SK-N-SH treated with all-trans-retinoic acid at 6 μM for 48 hours (cell line): ENCODE measurements around the gene KRT10.

Source experiments
- ARNTL ChIP-seq: fragments of 450-650 bp; formaldehyde crosslinking; IDR thresholded peaks from 2 replicates; pipeline ENCODE4 v1.5.0; 2020; ENCODE audit warnings: low read depth, mild to moderate bottlenecking, moderate library complexity, borderline replicate concordance
- BACH2 ChIP-seq: fragments of 250-450 bp; sonication (Bioruptor Pico); IDR thresholded peaks from 2 replicates; pipeline ENCODE4 v1.9.0; 2021; ENCODE audit warnings: mild to moderate bottlenecking, borderline replicate concordance
- OSR1 ChIP-seq: fragments of 250-450 bp; sonication (Bioruptor Pico); IDR thresholded peaks from 2 replicates; pipeline ENCODE4 v1.8.0; 2022; ENCODE audit warnings: moderate library complexity, mild to moderate bottlenecking, inconsistent platforms
- RARB ChIP-seq: fragments of 250-450 bp; sonication (Bioruptor Pico); IDR thresholded peaks from 2 replicates; pipeline ENCODE4 v1.8.0; 2021; ENCODE audit warnings: mild to moderate bottlenecking, moderate library complexity
- ZFP3 ChIP-seq: fragments of 250-450 bp; sonication (Bioruptor Pico); IDR thresholded peaks from 2 replicates; pipeline ENCODE4 v1.5.0; 2020; ENCODE audit warnings: mild to moderate bottlenecking, moderate library complexity
- ZNF8 ChIP-seq: fragments of 450-650 bp; formaldehyde crosslinking; IDR thresholded peaks from 2 replicates; pipeline ENCODE4 v1.5.0; 2020; ENCODE audit warnings: mild to moderate bottlenecking, moderate library complexity
- TF ChIP-seq, protein P1 (sequence below): fragments of 250-450 bp; sonication (Bioruptor Pico); IDR thresholded peaks from 2 replicates; pipeline ENCODE4 v1.5.1; 2020; ENCODE audit warnings: low read depth, mild to moderate bottlenecking, moderate library complexity
- TF ChIP-seq, protein P2 (sequence below): fragments of 250-450 bp; sonication (Bioruptor Pico); IDR thresholded peaks from 2 replicates; pipeline ENCODE4 v1.8.0; 2020; ENCODE audit warnings: mild to moderate bottlenecking, moderate library complexity, borderline replicate concordance

DNA sequence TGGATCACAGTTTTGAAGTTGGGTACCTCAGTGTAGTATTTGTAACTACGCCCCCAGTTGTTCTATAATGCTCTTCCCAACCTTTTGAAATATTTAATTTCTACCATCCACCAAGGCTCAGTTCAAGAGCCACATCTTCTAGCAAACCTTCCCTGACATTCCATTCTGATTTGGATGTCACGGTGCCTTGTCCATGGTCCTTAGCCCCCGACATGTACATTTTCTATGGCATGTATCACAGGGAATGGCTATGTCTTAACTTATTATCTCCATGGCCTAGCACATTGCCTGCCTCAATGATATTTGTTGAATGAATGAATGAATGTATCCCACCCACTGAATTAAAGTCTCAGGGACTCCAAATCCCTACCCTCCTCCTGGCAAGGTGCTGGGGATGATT, 16.3 kb downstream of the KRT10 start:
- TF ChIP-seq BACH2 (CRISPR knock-in tag) (no peak), ZFP3 (CRISPR knock-in tag) (no peak), OSR1 (CRISPR knock-in tag) (no peak), RARB (CRISPR knock-in tag) (no peak), ZNF8 (no peak), ARNTL (CRISPR knock-in tag) (no peak)
- TF ChIP-seq, protein P1, sequence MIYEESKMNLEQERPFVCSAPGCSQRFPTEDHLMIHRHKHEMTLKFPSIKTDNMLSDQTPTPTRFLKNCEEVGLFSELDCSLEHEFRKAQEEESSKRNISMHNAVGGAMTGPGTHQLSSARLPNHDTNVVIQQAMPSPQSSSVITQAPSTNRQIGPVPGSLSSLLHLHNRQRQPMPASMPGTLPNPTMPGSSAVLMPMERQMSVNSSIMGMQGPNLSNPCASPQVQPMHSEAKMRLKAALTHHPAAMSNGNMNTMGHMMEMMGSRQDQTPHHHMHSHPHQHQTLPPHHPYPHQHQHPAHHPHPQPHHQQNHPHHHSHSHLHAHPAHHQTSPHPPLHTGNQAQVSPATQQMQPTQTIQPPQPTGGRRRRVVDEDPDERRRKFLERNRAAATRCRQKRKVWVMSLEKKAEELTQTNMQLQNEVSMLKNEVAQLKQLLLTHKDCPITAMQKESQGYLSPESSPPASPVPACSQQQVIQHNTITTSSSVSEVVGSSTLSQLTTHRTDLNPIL (CRISPR knock-in tag) = no peak
- TF ChIP-seq, protein P2, sequence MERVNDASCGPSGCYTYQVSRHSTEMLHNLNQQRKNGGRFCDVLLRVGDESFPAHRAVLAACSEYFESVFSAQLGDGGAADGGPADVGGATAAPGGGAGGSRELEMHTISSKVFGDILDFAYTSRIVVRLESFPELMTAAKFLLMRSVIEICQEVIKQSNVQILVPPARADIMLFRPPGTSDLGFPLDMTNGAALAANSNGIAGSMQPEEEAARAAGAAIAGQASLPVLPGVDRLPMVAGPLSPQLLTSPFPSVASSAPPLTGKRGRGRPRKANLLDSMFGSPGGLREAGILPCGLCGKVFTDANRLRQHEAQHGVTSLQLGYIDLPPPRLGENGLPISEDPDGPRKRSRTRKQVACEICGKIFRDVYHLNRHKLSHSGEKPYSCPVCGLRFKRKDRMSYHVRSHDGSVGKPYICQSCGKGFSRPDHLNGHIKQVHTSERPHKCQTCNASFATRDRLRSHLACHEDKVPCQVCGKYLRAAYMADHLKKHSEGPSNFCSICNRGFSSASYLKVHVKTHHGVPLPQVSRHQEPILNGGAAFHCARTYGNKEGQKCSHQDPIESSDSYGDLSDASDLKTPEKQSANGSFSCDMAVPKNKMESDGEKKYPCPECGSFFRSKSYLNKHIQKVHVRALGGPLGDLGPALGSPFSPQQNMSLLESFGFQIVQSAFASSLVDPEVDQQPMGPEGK (CRISPR knock-in tag) = no peak
